Caco-2 (cell line): ENCODE measurements around the gene ABHD17C. TPM values are rescaled to one million over a fixed set of nuclear protein-coding genes. Genes with fewer than 3 reads are reported as not detected.

Source experiments
- BruUV-seq: library from RNA; stranded (reverse); fragments of 400-500 nt; replicated peaks from 2 replicates; lab custom pipeline; 2021; lab: Mats Ljungman, UMichigan
- CTCF ChIA-PET: fragments of 300-600 bp; sonication (Branson Sonifier 250); formaldehyde crosslinking; loops from one replicate; lab custom pipeline; 2022; ENCODE audit warnings: antibody characterized with exemption; lab: Charles Lee
- POLR2A ChIA-PET: fragments of 300-600 bp; sonication (Branson Sonifier 250); formaldehyde crosslinking; loops from one replicate; lab custom pipeline; 2022; ENCODE audit warnings: antibody characterized with exemption; lab: Charles Lee
- DNase-seq, 2 experiments: peaks; one replicate each; pipeline versions ENCODE4 v3.0.0 to v3.0.0-alpha.2; 2020 to 2022
- H3K27me3 ChIP-seq: replicated peaks from 2 replicates; pipeline ENCODE4 v1.6.0; 2011; ENCODE audit warnings: low read length; ENCODE audit not compliant: control insufficient read depth, insufficient read depth
- H3K36me3 ChIP-seq: 2 replicates; pipeline ENCODE4 v1.5.1; 2011; ENCODE audit warnings: low read length; ENCODE audit not compliant: control insufficient read depth, insufficient read depth
- H3K4me1 ChIP-seq: fragments of 250-450 bp; sonication (Bioruptor Pico); 2 replicates; pipeline ENCODE4 v1.5.1; 2020; ENCODE audit warnings: mild to moderate bottlenecking
- H3K4me3 ChIP-seq: 2 replicates; pipeline ENCODE4 v1.5.1; 2011; ENCODE audit warnings: low read depth, mild to moderate bottlenecking, control low read depth, low read length
- H3K9me3 ChIP-seq: fragments of 250-450 bp; sonication (Bioruptor Pico); 2 replicates; pipeline ENCODE4 v1.5.1; 2020; ENCODE audit warnings: mild to moderate bottlenecking, moderate library complexity
- H3K27ac Mint-ChIP-seq: one replicate; pipeline ENCODE4 v1.8.0; 2022; ENCODE audit warnings: mixed read lengths; ENCODE audit not compliant: unreplicated experiment
- H3K27me3 Mint-ChIP-seq: one replicate; pipeline ENCODE4 v1.8.0; 2022; ENCODE audit warnings: mixed read lengths; ENCODE audit not compliant: insufficient read depth, unreplicated experiment
- H3K36me3 Mint-ChIP-seq: one replicate; pipeline ENCODE4 v1.8.0; 2022; ENCODE audit warnings: mild to moderate bottlenecking, mixed read lengths; ENCODE audit not compliant: insufficient read depth, unreplicated experiment
- H3K4me1 Mint-ChIP-seq: one replicate; pipeline ENCODE4 v1.8.0; 2022; ENCODE audit warnings: low read depth, mixed read lengths; ENCODE audit not compliant: unreplicated experiment
- H3K4me3 Mint-ChIP-seq: one replicate; pipeline ENCODE4 v1.8.0; 2022; ENCODE audit warnings: mild to moderate bottlenecking, moderate library complexity, mixed read lengths; ENCODE audit not compliant: unreplicated experiment
- H3K9me3 Mint-ChIP-seq: one replicate; pipeline ENCODE4 v1.8.0; 2022; ENCODE audit warnings: mixed read lengths; ENCODE audit not compliant: unreplicated experiment
- CTCF ChIP-seq, 2 experiments: fragments of 200-600 bp in 1 of 2; IDR thresholded peaks; 1 replicate in 1 of 2; 2 replicates in 1 of 2; pipeline versions ENCODE4 v1.5.1 to v1.8.0; 2011 to 2022; ENCODE audit warnings: antibody characterized with exemption in 1 of 2, control low read depth in 1 of 2, inconsistent platforms in 1 of 2, low read depth in 1 of 2, low read length in 1 of 2, mild to moderate bottlenecking in 1 of 2, moderate library complexity in 1 of 2; ENCODE audit not compliant: insufficient read depth in 1 of 2, severe bottlenecking in 1 of 2, unreplicated experiment in 1 of 2
- intact Hi-C: fragments of 100-400 bp; cut with micrococcal nuclease; formaldehyde crosslinking; loops from one replicate; pipeline ENCODE4 v1.10.0; 2022; ENCODE audit not compliant: unreplicated experiment
- total RNA-seq: library from RNA; stranded (reverse); gene quantifications from 2 replicates; pipeline ENCODE4 v1.2.3, GENCODE V29; 2022

ABHD17C gene
- total RNA-seq, 1 experiment from 2014 or later: 25.0 TPM

GRCh38 chr15:80739919-80740318, 44.8 kb downstream of the ABHD17C start:
- Histone ChIP-seq H3K9me3 (no peaks in the 10 kb centered on the region), H3K4me1 (peaks cover 15% of the 10 kb centered on the region), H3K36me3 (no peaks in the 10 kb centered on the region), H3K4me3 (no peak overlapping the region), H3K27me3 (no peaks in the 10 kb centered on the region)
- intact Hi-C loops: loop anchor here (5.0 kb wide), 1 partner anchor 43 kb away; the partner anchor contains the start of gene ABHD17C
- no peaks in the 10 kb centered on the region for H3K27me3 Mint-ChIP-seq
- TF ChIP-seq CTCF (IDR thresholded peaks at IDR 0.05; ENCODE audit: insufficient read depth in 1 of 2, low read depth in 1 of 2, low read length in 1 of 2, severe bottlenecking in 1 of 2, unreplicated experiment in 1 of 2): no peak
- DNase-seq: no peak
- H3K27ac Mint-ChIP-seq: no peak overlapping the region
- H3K4me3 Mint-ChIP-seq: no peak overlapping the region
- no peaks in the 10 kb centered on the region for H3K36me3 Mint-ChIP-seq
- no peaks in the 10 kb centered on the region for H3K9me3 Mint-ChIP-seq
- H3K4me1 Mint-ChIP-seq: peaks cover 18% of the 10 kb centered on the region
- ChIA-PET POLR2A (no interaction called here), CTCF (interaction anchor here (0.8 kb wide), 1 partner anchor 80 kb away, joined by 3 read pairs; no protein-coding TSS in a partner anchor)
- BruUV-seq: no TSS peak

- Histone ChIP-seq H3K9me3 (no peaks in the 10 kb centered on the region), H3K27me3 (no peaks in the 10 kb centered on the region), H3K36me3 (no peaks in the 10 kb centered on the region), H3K4me1 (peaks cover 15% of the 10 kb centered on the region), H3K4me3 (no peak overlapping the region)
- H3K27ac Mint-ChIP-seq: peak overlapping the region; percentile 25
- peaks cover 10% of the 10 kb centered on the region for H3K9me3 Mint-ChIP-seq
- peaks cover 25% of the 10 kb centered on the region for H3K4me1 Mint-ChIP-seq
- CTCF ChIA-PET: no interaction called here
- H3K36me3 Mint-ChIP-seq: no peaks in the 10 kb centered on the region
- POLR2A ChIA-PET: no interaction called here
- DNase-seq: no peak
- no TSS peak for BruUV-seq
- no peak overlapping the region for H3K4me3 Mint-ChIP-seq
- no peak for TF ChIP-seq CTCF (IDR thresholded peaks at IDR 0.05; ENCODE audit: insufficient read depth in 1 of 2, low read depth in 1 of 2, low read length in 1 of 2, severe bottlenecking in 1 of 2, unreplicated experiment in 1 of 2)
- intact Hi-C loops: loop anchor here (5.0 kb wide), 1 partner anchor 45 kb away; the partner anchor contains the start of gene ABHD17C
- no peaks in the 10 kb centered on the region for H3K27me3 Mint-ChIP-seq
Measured at GRCh38 chr15:80742081-80742480, 47.0 kb downstream of the ABHD17C start.

- no TSS peak for BruUV-seq
- no peak overlapping the region for H3K4me3 ChIP-seq
- DNase-seq: peak; percentile 42 to 54
- no peak overlapping the region for H3K4me3 Mint-ChIP-seq
- peaks cover 15% of the 10 kb centered on the region for H3K4me1 ChIP-seq
- H3K27ac Mint-ChIP-seq: peak overlapping the region; percentile 15
- intact Hi-C loops: loop anchor here (5.0 kb wide), 1 partner anchor 46 kb away; the partner anchor contains the start of gene ABHD17C
- H3K27me3 Mint-ChIP-seq: no peaks in the 10 kb centered on the region
- no peak for TF ChIP-seq CTCF (IDR thresholded peaks at IDR 0.05; ENCODE audit: insufficient read depth in 1 of 2, low read depth in 1 of 2, low read length in 1 of 2, severe bottlenecking in 1 of 2, unreplicated experiment in 1 of 2)
- peaks cover 25% of the 10 kb centered on the region for H3K4me1 Mint-ChIP-seq
- no peaks in the 10 kb centered on the region for H3K36me3 ChIP-seq
- ChIA-PET CTCF (no interaction called here), POLR2A (no interaction called here)
- no peaks in the 10 kb centered on the region for H3K27me3 ChIP-seq
- peaks cover 4% of the 10 kb centered on the region for H3K36me3 Mint-ChIP-seq
- H3K9me3 ChIP-seq: no peaks in the 10 kb centered on the region
- peaks cover 10% of the 10 kb centered on the region for H3K9me3 Mint-ChIP-seq
Measured at GRCh38 chr15:80743189-80743833, 48.2 kb downstream of the ABHD17C start.
